GM06990 (cell line): ENCODE data around the gene FANCE.
"Not testable (repeated sequence)": the region's sequence is repeated elsewhere in the genome, so short reads cannot be mapped to it uniquely, and the experiment has no call there.

ENCODE experiments used
- DNase-seq: peaks from one replicate; pipeline ENCODE4 v3.0.0-alpha.2; 2011; ENCODE audit not compliant: insufficient read length; ENCODE audit errors: extremely low read depth
- H3K27me3 ChIP-seq: replicated peaks from 2 replicates; pipeline ENCODE4 v1.6.0; 2011; ENCODE audit warnings: low read length; ENCODE audit not compliant: control insufficient read depth, insufficient read depth
- H3K36me3 ChIP-seq: 2 replicates; pipeline ENCODE4 v1.5.1; 2011; ENCODE audit warnings: low read length; ENCODE audit not compliant: control insufficient read depth, insufficient read depth
- H3K4me3 ChIP-seq: replicated peaks from 2 replicates; pipeline ENCODE4 v1.5.1; 2011; ENCODE audit warnings: low read depth, mild to moderate bottlenecking, control low read depth, low read length
- TF ChIP-seq, protein P1 (sequence below): IDR thresholded peaks from 2 replicates; pipeline ENCODE4 v1.5.1; 2011; ENCODE audit warnings: low read length, control low read depth, mild to moderate bottlenecking, inconsistent platforms; ENCODE audit not compliant: insufficient read depth, poor library complexity, severe bottlenecking

FANCE gene

GRCh38 chr6:35510916-35511561 is 58.9 kb downstream of the FANCE start:
- TF ChIP-seq, protein P1, sequence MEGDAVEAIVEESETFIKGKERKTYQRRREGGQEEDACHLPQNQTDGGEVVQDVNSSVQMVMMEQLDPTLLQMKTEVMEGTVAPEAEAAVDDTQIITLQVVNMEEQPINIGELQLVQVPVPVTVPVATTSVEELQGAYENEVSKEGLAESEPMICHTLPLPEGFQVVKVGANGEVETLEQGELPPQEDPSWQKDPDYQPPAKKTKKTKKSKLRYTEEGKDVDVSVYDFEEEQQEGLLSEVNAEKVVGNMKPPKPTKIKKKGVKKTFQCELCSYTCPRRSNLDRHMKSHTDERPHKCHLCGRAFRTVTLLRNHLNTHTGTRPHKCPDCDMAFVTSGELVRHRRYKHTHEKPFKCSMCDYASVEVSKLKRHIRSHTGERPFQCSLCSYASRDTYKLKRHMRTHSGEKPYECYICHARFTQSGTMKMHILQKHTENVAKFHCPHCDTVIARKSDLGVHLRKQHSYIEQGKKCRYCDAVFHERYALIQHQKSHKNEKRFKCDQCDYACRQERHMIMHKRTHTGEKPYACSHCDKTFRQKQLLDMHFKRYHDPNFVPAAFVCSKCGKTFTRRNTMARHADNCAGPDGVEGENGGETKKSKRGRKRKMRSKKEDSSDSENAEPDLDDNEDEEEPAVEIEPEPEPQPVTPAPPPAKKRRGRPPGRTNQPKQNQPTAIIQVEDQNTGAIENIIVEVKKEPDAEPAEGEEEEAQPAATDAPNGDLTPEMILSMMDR: no peak
- H3K27me3 ChIP-seq: no peaks in the 10 kb centered on the region; the same call in none of the 2 replicates

DNA sequence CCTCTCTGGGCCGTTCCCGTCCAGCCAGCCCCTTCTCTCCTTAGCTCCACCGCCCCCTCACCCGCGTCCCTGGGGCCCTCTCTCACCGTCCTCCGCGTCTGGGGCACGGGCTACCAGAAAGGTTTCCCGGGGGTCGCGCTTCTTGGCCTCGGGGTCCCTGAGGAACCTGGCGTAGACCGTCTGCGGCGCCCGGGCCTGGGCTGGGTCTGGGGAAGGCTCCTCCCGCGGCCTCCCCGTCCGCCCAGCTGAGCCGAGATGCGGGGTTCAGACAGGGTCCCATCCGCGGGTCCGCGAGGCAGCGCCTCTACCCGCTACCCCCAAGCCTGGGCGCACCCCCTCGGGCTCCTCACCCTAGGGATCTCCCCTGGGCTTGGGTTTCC is 59.4 kb downstream of the FANCE start:
- H3K4me3 ChIP-seq: no peak overlapping the region
- no peaks in the 10 kb centered on the region for H3K36me3 ChIP-seq
- no peak for DNase-seq
- TF ChIP-seq, protein P1: no peak
- no peaks in the 10 kb centered on the region; the same call in none of the 2 replicates for H3K27me3 ChIP-seq

More at GRCh38 chr6:35510916-35511561, 58.9 kb downstream of the FANCE start:
- no peaks in the 10 kb centered on the region for H3K36me3 ChIP-seq
- H3K4me3 ChIP-seq: no peak overlapping the region
- DNase-seq: no peak

DNA sequence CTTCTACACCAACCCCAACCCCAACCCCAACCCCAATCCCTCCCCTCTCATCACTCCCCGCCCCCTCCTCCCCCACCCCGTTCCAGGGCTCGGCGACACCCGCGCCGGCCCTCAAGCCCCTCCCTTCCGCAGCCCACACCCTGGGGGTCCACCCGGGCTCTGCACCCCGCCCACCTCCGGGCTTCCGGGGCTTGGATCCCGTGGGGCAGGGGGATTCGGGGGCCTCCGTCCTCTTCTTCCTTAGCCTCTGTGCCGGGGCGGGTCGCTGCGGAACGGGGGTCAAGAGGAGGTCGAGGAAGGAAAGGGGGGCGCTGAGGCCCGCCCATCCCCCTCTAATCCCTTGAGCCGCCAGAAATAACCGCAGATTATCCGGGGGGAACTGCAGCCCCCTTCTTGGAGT is 59.9 kb downstream of the FANCE start:
- no peak overlapping the region for H3K4me3 ChIP-seq
- no peak for DNase-seq

DNA sequence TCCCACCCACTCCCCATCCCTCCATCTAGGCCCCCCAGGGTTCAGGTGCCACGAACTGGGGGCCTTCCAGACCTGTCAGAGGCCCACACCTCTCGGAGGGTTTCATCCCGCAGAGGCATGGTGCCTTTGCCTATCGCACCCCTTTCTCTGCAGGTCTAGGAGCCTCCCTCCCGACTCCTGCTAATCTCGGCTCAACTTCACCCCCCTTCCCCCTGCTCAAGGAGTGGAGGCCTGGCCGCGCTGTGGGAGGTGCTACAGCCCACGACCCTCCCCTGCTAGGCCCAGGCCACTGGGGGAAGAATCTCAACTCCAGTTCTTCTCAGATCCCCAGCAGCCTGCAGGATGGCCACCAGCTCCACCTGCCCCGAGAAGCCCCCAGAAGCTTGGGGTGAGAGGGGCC is 60.6 kb downstream of the FANCE start, which contains the start of gene TULP1:
Gene TULP1, minus strand, starts transcription at position 157 of the 400 bp plus-strand sequence. Its CDS starts 38 bp downstream, at position 119.
- no peaks in the 10 kb centered on the region; the same call in none of the 2 replicates for H3K27me3 ChIP-seq

More for the DNA sequence above, 59.9 kb downstream of the FANCE start:
- H3K36me3 ChIP-seq: no peaks in the 10 kb centered on the region
- no peaks in the 10 kb centered on the region; the same call in none of the 2 replicates for H3K27me3 ChIP-seq
- TF ChIP-seq, protein P1: no peak

DNA sequence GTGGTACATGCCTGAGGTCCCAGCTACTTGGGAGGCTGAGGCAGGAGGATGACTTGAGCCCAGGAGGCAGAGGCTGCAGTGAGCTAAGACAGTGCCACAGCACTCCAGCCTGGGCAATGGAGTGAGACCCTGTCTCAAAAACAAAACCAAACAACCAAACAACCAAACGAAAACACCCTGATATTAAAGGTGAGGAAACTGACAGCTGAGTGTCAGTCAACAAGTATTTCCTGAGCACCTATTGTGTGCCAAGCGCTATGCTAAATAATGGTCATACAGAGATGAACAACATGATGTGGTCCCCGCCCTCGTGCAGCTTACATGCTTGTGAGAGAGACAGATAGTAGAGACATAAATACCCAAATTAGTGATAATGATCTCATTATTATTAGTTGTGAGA is 62.4 kb downstream of the FANCE start:
- TF ChIP-seq, protein P1: no peak
- no peaks in the 10 kb centered on the region for H3K36me3 ChIP-seq
- DNase-seq: no peak
- H3K4me3 ChIP-seq: no peak overlapping the region
- no peaks in the 10 kb centered on the region; the same call in none of the 2 replicates for H3K27me3 ChIP-seq

More for the DNA sequence above, 60.6 kb downstream of the FANCE start, which contains the start of gene TULP1:
- TF ChIP-seq, protein P1: no peak
- no peak for DNase-seq
- Histone ChIP-seq H3K4me3 (no peak within 1 kb of the TSS), H3K36me3 (no peaks in the 10 kb centered on the region)

DNA sequence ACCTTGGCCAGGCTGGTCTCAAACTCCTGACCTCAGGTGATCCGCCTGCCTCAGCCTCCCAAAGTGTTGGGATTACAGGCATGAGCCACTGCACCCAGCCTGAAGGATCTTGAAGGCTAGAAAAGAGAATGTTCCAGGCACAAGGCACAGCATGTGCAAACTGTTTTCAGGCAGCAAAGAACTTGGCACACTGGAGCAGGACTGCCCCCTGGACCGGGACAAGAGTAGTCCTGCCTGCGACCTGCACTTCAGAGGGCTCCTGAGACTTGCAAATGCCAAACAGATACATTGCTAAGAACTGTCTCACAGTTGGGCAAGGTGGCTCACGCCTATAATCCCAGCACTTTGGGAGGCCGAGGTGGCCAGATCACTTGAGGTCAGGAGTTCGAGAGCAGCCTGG is 63.8 kb downstream of the FANCE start:
- not testable (repeated sequence) for DNase-seq, H3K4me3 ChIP-seq, H3K27me3 ChIP-seq, H3K36me3 ChIP-seq
